ENCODE data around the gene DLGAP1. TPM values are rescaled to one million over a fixed set of nuclear protein-coding genes. Genes with fewer than 3 reads are reported as not detected.

The DLGAP1 gene
- total RNA-seq, 3 donors from 2014 or later: 0.96 to 17.6 (median 5.2) TPM

GRCh38 chr18:4360221-4360715, 94.8 kb downstream of the DLGAP1 start:
- Histone ChIP-seq H3K4me3 (no peak overlapping the region), H3K27me3 (no peaks in the 10 kb centered on the region), H3K9me3 (peaks cover 0 to 10% of the 10 kb centered on the region in 2 donors), H3K36me3 (no peaks in the 10 kb centered on the region), H3K27ac (no peak overlapping the region), H3K4me1 (no peaks in the 10 kb centered on the region)
- TF ChIP-seq POLR2A (IDR thresholded peaks at IDR 0.05) (no peak), CTCF (IDR thresholded peaks at IDR 0.05) (no peak), POLR2AphosphoS5 (IDR thresholded peaks at IDR 0.05) (no peak)
- intact Hi-C loops (cut with DNase I; ENCODE audit: low total_unique reads): no loop called here
- no peak for DNase-seq (ENCODE audit: low spot score in 2 of 2)

- TF ChIP-seq POLR2AphosphoS5 (IDR thresholded peaks at IDR 0.05): no peak
- no peak for TF ChIP-seq POLR2A (IDR thresholded peaks at IDR 0.05)
- no peak for TF ChIP-seq CTCF (IDR thresholded peaks at IDR 0.05)
- no peaks in the 10 kb centered on the region for H3K27me3 ChIP-seq
- H3K27ac ChIP-seq: no peak overlapping the region
- no peak for DNase-seq (ENCODE audit: low spot score in 2 of 2)
- no peaks in the 10 kb centered on the region for H3K9me3 ChIP-seq
- H3K4me1 ChIP-seq: no peaks in the 10 kb centered on the region
- no peak overlapping the region for H3K4me3 ChIP-seq
- H3K36me3 ChIP-seq: no peaks in the 10 kb centered on the region
- intact Hi-C loops (cut with DNase I; ENCODE audit: low total_unique reads): no loop called here
Measured at GRCh38 chr18:4358618-4359017, 96.5 kb downstream of the DLGAP1 start.

GRCh38 chr18:4357579-4357978, 97.5 kb downstream of the DLGAP1 start:
- no peak overlapping the region for H3K27ac ChIP-seq
- no peak overlapping the region for H3K4me3 ChIP-seq
- TF ChIP-seq POLR2A (IDR thresholded peaks at IDR 0.05) (no peak), CTCF (IDR thresholded peaks at IDR 0.05) (no peak), POLR2AphosphoS5 (IDR thresholded peaks at IDR 0.05) (no peak)
- no peaks in the 10 kb centered on the region for H3K36me3 ChIP-seq
- H3K4me1 ChIP-seq: no peaks in the 10 kb centered on the region
- no peaks in the 10 kb centered on the region for H3K9me3 ChIP-seq
- intact Hi-C loops (cut with DNase I; ENCODE audit: low total_unique reads): no loop called here
- DNase-seq (ENCODE audit: low spot score in 2 of 2): no peak
- H3K27me3 ChIP-seq: no peaks in the 10 kb centered on the region

- Histone ChIP-seq H3K27me3 (no peaks in the 10 kb centered on the region), H3K4me1 (no peaks in the 10 kb centered on the region), H3K4me3 (no peak overlapping the region), H3K27ac (no peak overlapping the region), H3K9me3 (no peaks in the 10 kb centered on the region), H3K36me3 (no peaks in the 10 kb centered on the region)
- no peak for DNase-seq (ENCODE audit: low spot score in 2 of 2)
- intact Hi-C loops (cut with DNase I; ENCODE audit: low total_unique reads): no loop called here
- TF ChIP-seq POLR2AphosphoS5 (IDR thresholded peaks at IDR 0.05) (no peak), POLR2A (IDR thresholded peaks at IDR 0.05) (no peak), CTCF (IDR thresholded peaks at IDR 0.05) (no peak)
Measured at GRCh38 chr18:4356929-4357328, 98.2 kb downstream of the DLGAP1 start.

- Histone ChIP-seq H3K27ac (no peak overlapping the region), H3K4me1 (no peaks in the 10 kb centered on the region), H3K9me3 (no peaks in the 10 kb centered on the region), H3K36me3 (no peaks in the 10 kb centered on the region), H3K27me3 (no peaks in the 10 kb centered on the region), H3K4me3 (no peak overlapping the region)
- no peak for DNase-seq (ENCODE audit: low spot score in 2 of 2)
- TF ChIP-seq POLR2AphosphoS5 (IDR thresholded peaks at IDR 0.05): no peak
- no peak for TF ChIP-seq POLR2A (IDR thresholded peaks at IDR 0.05)
- TF ChIP-seq CTCF (IDR thresholded peaks at IDR 0.05): no peak
- intact Hi-C loops (cut with DNase I; ENCODE audit: low total_unique reads): no loop called here
Measured at GRCh38 chr18:4353853-4354418, 101.2 kb downstream of the DLGAP1 start.

Measured in breast epithelium (tissue), 4 donors.